Kidney tubule cell (primary cell): ENCODE measurements around the gene RGPD8.
A peak's percentile ranks its signal among the peaks of the same experiment; 100 is the strongest.
"Not testable (repeated sequence)": the region's sequence is repeated elsewhere in the genome, so short reads cannot be mapped to it uniquely, and the experiment has no call there.

Source experiments
- DNase-seq: peaks from one replicate; pipeline ENCODE4 v3.0.0-alpha.2; 2018; ENCODE audit warnings: low spot score

The RGPD8 gene

GRCh38 chr2:112433480-112433879, at the start of gene RGPD8:
Gene RGPD8, minus strand, starts transcription at chr2:112433645. Its CDS starts 192 bp downstream, at chr2:112433453.
- peak; percentile 75 for DNase-seq

GRCh38 chr2:112483042-112483473, 49.6 kb upstream of the RGPD8 start:
- peak; percentile 82 for DNase-seq

DNA sequence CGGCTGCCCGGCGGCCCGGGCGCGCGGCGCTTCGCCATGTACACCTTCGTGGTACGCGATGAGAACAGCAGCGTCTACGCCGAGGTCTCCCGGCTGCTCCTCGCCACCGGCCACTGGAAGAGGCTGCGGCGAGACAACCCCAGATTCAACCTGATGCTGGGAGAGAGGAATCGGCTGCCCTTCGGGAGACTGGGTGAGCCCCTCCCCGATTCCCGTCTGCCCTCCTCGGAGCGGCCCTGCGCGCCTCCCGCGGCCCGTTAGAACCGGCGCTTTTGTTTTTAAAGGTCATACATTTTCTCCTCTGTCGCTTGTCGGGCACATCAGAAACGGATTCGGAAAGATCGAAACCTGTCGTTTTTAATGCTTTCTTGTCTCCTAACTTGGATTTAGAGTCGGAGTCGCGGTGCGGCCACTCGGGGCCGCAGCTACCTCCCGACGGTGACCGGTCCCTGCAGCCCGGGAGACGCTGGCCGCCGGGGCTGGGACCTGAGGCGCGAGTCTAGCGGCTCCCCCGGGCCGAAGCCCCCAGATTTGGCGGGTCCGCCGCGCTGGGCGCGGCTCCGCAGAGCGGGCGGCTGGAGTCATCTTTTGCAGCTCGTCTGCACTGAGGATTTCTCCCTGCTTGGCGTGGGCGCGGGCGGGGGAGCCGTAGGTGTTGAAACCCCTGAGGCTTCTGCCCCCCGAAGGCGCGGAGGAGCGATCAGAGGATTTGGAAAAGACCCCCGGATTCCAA, 49.0 kb upstream of the RGPD8 start:
- peak; percentile 63 for DNase-seq

GRCh38 chr2:112481528-112482233, 48.2 kb upstream of the RGPD8 start, which contains the start of gene TTL:
Gene TTL, plus strand, starts transcription at chr2:112482156. Its CDS starts 189 bp downstream, at chr2:112482345.
- DNase-seq, result peak; percentile 78

DNA sequence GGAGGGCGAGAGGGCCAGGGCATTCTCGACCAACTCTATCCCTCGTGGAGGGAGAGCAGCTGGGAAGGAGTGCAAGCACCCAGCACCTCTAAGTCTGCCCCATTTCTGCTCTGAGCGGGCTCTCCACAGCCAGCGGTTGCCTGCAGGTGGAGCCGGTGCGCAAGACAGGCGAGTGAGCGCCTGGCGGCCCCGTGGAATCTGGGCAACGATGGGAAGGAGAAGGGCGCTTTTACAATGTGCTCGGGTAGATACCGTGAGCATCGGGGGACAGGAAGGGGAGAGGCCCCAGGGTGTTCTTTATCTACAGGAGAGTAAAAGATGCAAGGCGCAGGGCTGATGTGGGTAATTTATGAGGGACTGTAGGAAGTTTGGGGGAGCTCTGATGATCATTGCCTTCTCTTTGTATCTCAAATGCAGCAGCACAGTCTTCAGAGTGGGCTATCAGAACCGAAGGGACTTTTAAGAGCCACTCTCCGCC, 47.6 kb upstream of the RGPD8 start:
- peak; percentile 86 for DNase-seq

DNA sequence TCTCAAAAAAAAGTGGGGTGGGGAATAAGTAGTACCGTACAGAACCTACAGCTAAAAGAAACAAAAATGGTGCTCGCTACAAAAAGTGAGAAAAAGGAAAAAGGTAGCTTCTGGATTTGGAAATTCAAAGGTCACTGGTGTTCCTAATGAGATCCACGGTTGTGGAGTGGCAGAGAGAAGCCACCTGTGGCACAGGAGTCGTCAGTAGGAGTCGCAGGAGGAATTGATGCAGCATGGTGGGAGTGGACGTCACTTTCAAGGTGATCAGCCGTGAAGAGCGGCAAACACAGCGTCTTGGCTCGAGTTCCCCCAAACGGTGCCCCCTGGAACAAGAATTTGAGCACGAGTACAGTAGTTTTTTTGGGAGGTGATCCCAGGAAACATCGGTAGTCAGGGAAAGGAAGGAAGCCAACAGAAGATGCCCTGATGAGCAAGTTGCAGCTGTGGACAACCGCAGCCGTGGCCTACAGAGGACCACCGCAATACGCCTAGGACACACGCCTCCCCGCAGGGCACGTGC, 47.1 kb upstream of the RGPD8 start:
- peak; percentile 39 for DNase-seq

DNA sequence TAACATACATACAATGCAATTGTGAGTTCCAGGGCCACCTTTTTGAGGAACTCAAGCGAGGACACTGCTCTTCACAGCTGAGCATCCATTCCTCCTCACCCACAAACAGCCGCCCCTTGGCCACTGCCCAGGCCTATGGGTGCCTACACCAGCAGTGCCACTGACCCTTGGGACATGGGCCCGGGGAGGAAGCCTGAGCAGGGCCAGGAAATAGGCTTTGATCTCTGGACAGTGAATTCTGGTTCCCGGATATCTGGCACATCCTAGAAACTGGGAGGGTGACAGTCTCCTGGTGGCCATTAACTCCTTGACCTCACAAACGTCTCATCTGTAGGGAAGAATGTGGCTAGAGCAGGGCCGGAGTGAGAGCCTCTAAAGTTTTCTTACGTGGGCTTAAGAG, 43.0 kb upstream of the RGPD8 start:
- DNase-seq, result no peak

DNA sequence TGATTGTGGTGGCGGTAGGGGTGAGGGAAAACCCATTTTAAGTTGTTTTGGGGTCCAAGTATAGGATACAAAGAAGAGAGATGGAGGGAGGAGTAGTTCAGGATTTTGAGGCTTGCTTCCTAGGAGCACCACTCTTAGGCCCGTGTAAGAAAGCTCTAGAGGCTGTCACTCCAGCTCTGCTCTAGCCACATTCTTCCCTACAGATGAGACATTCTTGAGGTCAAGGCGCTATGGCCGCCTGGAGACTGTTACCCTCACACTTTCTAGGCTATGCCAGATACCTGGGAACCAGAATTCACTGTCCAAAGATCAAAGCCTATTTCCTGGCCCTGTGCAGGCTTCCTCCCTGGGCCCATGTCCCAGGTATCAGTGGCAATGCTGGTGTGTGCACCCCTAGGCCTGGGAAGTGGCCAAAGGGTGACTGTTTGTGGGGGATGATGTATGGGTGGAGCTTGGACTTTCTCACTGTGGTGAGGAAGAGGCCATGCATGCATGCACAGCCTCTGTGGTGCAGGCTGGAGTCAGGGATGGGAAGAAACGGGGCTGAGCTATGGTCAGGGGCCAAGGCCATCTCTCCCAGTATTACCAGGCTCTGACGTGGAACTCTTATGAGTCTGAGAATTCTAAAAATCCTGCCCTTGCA, 41.5 kb upstream of the RGPD8 start:
- peak; percentile 85 for DNase-seq

DNA sequence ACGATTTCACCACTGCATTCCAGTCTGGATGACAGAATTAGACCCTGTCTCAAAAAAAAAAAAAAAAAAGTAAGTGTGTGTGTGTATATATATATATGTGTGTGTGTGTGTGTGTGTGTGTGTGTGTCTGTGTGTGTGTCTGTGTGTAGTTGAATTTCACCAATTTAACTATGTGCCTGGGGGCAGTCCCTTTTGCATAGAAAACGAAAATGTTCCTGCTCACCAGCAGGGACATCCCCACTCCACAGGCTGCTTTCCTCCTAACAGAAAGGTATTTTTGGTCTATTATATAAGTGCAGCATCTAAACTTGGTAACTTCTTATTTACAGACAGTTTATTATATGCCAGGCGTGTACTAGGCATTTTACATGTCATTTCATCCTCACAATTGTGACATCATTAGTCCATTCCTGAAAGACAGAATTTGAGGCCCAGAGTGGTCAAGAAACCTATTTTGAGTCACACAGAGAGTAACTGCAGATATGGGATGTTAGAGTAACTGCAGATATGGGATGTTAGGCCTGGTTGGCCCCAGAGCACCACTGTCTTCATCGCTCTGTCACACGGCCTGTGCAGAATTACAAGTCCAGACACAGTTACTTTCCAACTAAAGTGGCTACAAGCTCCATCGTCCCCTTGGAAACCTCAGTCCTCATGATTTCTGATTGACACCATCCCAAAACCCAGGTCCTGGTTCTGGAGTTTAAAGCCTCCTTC, 39.3 kb upstream of the RGPD8 start:
- DNase-seq, result no peak

GRCh38 chr2:112465382-112465781, 31.9 kb upstream of the RGPD8 start:
- DNase-seq, result no peak

- no peak for DNase-seq
Observed at GRCh38 chr2:112463256-112463655, 29.8 kb upstream of the RGPD8 start.

- DNase-seq, result no peak
Observed at GRCh38 chr2:112462178-112462577, 28.7 kb upstream of the RGPD8 start.

DNA sequence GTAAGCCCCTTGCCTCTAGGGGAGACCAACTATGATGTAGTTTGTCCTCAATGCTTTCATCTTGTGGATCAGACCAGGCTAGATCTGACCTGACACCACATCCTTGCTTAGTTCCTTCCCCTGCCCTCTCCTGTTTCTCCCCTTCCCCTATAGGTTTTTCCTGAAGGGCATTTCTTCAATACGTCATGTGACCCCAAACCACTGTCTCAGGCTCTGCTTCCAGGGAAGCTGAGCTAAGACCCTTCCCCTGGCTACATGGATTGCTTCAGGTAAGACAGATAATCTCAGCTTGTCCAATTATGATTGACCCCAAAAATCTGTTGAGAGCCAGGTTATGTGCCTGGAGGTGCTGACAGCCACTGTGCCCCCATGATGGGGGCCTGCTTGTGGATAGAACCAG, 25.9 kb upstream of the RGPD8 start:
- no peak for DNase-seq

- no peak for DNase-seq
Observed at GRCh38 chr2:112454586-112454985, 21.1 kb upstream of the RGPD8 start.

DNA sequence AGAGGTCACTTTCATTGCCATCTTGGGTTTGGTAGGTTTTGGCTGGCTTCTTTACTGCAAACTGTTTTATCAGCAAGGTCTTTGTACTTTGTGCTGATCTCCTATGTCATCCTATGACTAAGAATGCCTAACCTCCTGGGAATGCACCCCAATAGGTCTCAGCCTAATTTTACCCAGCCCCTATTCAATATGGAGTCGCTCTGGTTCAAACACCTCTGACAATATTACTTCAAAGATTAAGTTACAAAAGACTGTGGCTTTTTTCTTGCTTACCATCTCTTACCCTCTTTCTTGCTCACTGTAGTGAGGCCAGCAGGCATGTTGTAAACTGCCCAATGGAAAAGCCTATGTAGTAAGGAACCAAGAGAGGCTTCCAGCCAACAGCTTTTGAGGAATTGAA, 17.9 kb upstream of the RGPD8 start:
- DNase-seq, result no peak

- DNase-seq, result no peak
Observed at GRCh38 chr2:112449854-112450253, 16.4 kb upstream of the RGPD8 start.

DNA sequence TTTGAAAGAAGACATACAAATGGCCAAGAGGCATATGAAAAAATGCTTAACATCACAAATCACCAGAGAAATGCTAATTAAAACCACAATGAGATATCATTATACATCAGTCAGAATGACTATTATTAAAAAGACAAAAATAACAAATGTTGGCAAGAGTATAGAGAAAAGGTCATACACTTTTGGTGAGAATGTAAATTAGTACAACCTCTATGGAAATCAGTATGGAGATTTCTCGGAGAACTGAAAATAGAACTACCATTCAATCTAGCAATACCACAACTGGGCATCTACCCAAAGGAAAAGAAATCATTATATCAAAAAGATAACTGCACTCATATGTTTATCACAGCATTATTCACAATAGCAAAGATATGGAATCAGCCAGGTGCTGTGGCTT, 10.8 kb upstream of the RGPD8 start:
- not testable (repeated sequence) for DNase-seq

GRCh38 chr2:112438603-112439261, 5.3 kb upstream of the RGPD8 start:
- not testable (repeated sequence) for DNase-seq

DNA sequence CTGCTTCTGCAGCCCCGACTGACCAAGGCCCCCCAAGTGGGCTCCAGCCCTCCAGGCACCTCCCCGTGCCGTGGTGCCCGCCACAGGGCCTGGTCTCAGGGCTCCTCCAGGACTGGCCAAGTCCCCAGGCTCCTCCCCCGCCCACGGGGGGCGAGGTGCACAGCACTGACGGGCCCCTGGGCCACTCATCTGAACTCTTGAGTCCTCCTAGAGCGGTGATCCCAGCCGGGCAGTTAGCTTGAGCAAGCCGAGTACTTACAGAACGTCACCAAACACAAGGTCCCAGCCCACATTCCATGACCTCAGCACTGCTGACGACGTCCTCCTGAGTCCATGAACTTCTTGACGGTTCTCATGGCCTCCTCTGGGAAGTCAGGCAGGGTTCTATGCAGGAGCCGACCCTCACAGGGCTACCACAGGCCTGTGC, 4.0 kb upstream of the RGPD8 start:
- DNase-seq, result not testable (repeated sequence)

GRCh38 chr2:112436993-112437392, 3.5 kb upstream of the RGPD8 start:
- not testable (repeated sequence) for DNase-seq
